ENCODE measurements around the gene CSF1.

DNA sequence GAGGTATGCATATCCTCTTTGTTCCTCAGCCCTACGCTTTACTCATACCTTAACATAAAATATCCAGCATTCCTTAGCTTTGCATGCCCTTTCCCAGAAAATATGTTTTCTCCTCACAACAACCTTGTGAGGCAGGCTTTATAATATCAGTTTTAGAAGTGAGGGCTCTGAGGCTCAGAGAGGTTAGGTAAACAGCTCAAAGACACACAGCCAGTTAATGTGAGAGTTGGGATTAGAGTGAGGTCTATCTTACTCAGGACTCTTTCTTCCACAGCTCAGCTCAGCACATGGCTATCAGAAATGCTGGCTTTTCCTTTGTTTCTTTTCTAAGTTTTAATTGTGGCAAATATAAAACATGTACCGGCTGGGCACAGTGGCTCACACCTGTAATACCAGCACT lies 27.9 kb downstream of the CSF1 start:
- TF ChIP-seq, protein P1, sequence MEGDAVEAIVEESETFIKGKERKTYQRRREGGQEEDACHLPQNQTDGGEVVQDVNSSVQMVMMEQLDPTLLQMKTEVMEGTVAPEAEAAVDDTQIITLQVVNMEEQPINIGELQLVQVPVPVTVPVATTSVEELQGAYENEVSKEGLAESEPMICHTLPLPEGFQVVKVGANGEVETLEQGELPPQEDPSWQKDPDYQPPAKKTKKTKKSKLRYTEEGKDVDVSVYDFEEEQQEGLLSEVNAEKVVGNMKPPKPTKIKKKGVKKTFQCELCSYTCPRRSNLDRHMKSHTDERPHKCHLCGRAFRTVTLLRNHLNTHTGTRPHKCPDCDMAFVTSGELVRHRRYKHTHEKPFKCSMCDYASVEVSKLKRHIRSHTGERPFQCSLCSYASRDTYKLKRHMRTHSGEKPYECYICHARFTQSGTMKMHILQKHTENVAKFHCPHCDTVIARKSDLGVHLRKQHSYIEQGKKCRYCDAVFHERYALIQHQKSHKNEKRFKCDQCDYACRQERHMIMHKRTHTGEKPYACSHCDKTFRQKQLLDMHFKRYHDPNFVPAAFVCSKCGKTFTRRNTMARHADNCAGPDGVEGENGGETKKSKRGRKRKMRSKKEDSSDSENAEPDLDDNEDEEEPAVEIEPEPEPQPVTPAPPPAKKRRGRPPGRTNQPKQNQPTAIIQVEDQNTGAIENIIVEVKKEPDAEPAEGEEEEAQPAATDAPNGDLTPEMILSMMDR (IDR thresholded peaks at IDR 0.05; ENCODE audit: low read depth, low read length) = no peak
- no peak for TF ChIP-seq EZH2phosphoT487 (IDR thresholded peaks at IDR 0.05; ENCODE audit: low read depth)
